ENCODE results near the gene MIS18A. TPM values are rescaled to one million over a fixed set of nuclear protein-coding genes. Genes with fewer than 3 reads are reported as not detected.

The MIS18A gene
- total and polyA plus RNA-seq, 4 donors, result 1.1 to 10.1 (median 2.6) TPM

GRCh38 chr21:32303385-32303784 is 24.5 kb upstream of the MIS18A start (continued):
- TF ChIP-seq CTCF (IDR thresholded peaks at IDR 0.05; ENCODE audit: low read depth, low read length, missing input control) (no peak), HNF4G (IDR thresholded peaks at IDR 0.05) (no peak), EGR1 (IDR thresholded peaks at IDR 0.05; ENCODE audit: low read depth in 2 of 2) (no peak), RAD21 (IDR thresholded peaks at IDR 0.05) (no peak)

- Histone ChIP-seq H3K27ac (ENCODE audit: low read depth in 1 of 2, low read length in 2 of 2) (no peak overlapping the region), H3K9ac (ENCODE audit: low read depth in 1 of 2, low read length in 2 of 2) (no peak overlapping the region), H3K36me3 (ENCODE audit: control insufficient read depth in 4 of 4, insufficient read depth in 3 of 4, low read depth in 1 of 4, low read length in 3 of 4) (peaks cover 0 to 5% (median 0%) of the 10 kb centered on the region in 4 donors), H3K4me1 (ENCODE audit: control insufficient read depth in 4 of 4, insufficient read depth in 4 of 4, low read length in 3 of 4) (peaks cover 4 to 14% (median 10%) of the 10 kb centered on the region in 4 donors), H3K27me3 (ENCODE audit: control insufficient read depth in 4 of 4, insufficient read depth in 4 of 4, low read length in 3 of 4) (no peaks in the 10 kb centered on the region), H3K9me3 (ENCODE audit: control insufficient read depth in 4 of 4, low read length in 3 of 4) (no peaks in the 10 kb centered on the region), H3K4me3 (ENCODE audit: low read depth in 1 of 3, low read length in 3 of 3) (no peak overlapping the region)
- TF ChIP-seq JUND (IDR thresholded peaks at IDR 0.05) (no peak), HNF4A (conservative IDR thresholded peaks at IDR 0.05) (no peak), ATF3 (IDR thresholded peaks at IDR 0.05) (no peak), ZBTB33 (IDR thresholded peaks at IDR 0.05) (no peak), SP1 (IDR thresholded peaks at IDR 0.05) (no peak), FOXA2 (IDR thresholded peaks at IDR 0.05) (no peak), YY1 (IDR thresholded peaks at IDR 0.05) (no peak), NR2F2 (IDR thresholded peaks at IDR 0.05) (no peak), GABPA (IDR thresholded peaks at IDR 0.05 in 1 of 2, conservative IDR thresholded peaks at IDR 0.05 in 1 of 2) (no peak), EGR1 (IDR thresholded peaks at IDR 0.05; ENCODE audit: low read depth in 2 of 2) (no peak), MAX (IDR thresholded peaks at IDR 0.05) (no peak), RAD21 (IDR thresholded peaks at IDR 0.05) (no peak), REST (IDR thresholded peaks at IDR 0.05) (no peak), CTCF (IDR thresholded peaks at IDR 0.05; ENCODE audit: low read depth, low read length, missing input control) (no peak), HNF4G (IDR thresholded peaks at IDR 0.05) (no peak), TAF1 (conservative IDR thresholded peaks at IDR 0.05) (no peak), RXRA (IDR thresholded peaks at IDR 0.05) (no peak), FOXA1 (IDR thresholded peaks at IDR 0.05) (no peak)
- no peak for DNase-seq (ENCODE audit: low spot score)
- 93% methylated on average over 6 of the region's 6 CpGs for WGBS
Measured at GRCh38 chr21:32302560-32302959, 23.7 kb upstream of the MIS18A start.

Data from liver (tissue), 9 donors.